Fibroblast of skin of left quadriceps (primary cell): ENCODE results near the gene CDKN2B-AS1.

ENCODE experiments used
- DNase-seq, 2 experiments: peaks; one replicate each; pipeline ENCODE4 v3.0.0-alpha.2; 2013; ENCODE audit warnings: low read depth in 2 of 2

CDKN2B-AS1 gene

GRCh38 chr9:21982861-21983560 lies 11.6 kb upstream of the CDKN2B-AS1 start:
- no peak for DNase-seq

DNA sequence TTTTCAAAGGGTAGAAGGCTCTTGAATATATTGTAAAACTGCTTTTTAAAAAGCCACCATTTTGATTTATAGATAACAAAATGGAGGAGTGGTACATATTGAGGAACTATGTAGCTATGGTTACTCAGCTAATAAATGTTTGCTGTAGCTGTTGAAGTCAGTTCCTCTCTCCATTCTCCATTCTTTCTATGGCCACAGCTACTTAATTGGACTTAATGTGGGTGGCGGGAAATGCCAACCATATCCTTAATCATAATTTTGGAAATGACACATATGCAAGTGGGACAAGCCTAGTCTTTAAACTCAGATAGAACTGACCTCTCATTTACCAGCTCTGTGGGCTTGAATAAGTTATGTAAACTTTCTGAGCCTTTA lies 11.0 kb upstream of the CDKN2B-AS1 start:
- no peak for DNase-seq

- no peak for DNase-seq
Measured at GRCh38 chr9:21984101-21984500, 10.5 kb upstream of the CDKN2B-AS1 start.

DNA sequence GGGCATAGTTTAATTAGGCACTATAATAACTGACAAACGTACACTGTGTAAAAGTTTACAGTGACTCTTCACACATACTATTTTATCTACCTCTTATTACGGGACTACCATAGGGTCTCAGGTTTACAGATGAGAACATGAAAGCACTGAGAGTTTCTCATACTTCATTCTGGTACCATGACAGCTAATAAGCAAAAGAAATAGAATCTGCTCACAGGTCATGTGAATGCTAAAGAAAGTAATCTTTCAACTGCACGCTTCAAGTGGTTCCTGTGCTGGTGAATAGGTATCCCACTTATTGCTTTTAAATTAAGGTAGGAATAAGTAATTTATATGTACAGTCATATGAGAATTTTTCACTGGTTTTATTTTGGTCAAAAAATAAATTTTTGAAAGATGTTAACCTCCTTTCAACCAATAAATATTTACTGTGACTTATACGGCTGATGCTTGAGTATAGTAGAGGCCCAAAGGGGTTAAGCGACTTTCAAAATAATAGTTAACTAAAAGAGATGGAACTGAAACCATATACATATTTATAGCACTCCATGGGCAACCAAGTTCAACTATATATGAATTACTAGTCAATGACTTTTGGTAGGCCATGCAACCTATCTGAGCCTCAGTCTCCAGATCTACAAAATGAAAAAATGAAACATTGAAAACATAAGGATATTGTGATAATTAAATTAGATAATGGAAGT lies 8.5 kb upstream of the CDKN2B-AS1 start:
- no peak for DNase-seq

DNA sequence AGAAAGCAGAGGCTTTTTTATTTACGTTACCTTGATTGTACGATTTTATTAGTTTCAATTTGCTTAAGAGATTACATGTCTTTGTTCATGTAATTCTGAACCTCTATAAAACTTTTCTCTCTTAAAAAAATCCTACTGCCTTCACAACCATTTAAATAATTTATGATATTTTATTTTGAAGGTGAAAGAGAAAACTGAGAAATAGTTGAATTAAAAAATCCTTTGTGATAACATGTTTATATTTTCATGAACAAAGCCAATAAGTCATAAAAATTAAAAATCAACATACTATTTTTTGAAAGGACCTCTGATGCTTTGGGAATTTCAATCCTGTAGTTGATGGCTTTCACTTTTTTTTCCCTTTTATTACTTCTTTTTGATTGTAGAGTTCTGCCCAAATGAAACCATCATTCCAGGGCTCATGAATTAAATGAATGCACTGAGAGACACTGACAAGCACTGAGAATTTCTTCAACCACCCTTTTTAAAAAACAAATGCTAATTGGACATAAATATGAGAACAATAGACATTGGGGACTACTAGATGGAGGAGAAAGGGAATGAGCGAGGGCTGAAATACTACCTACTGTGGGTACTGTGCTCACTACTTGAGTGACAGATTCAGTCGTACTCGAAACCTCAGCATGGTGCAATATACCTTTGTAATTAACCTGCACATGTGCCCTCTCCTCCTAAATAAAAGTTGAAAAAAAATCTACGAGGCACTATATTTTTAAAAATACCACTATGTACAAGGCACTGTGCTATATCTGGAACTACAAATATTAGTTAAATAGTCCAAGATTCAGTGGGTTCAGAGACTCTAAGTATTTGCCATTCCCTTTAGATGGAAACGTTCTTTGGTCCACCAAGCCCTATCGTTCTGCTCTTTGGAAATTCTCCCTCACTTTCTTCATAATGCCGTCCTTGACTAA lies 6.3 kb upstream of the CDKN2B-AS1 start:
- DNase-seq, result no peak

DNA sequence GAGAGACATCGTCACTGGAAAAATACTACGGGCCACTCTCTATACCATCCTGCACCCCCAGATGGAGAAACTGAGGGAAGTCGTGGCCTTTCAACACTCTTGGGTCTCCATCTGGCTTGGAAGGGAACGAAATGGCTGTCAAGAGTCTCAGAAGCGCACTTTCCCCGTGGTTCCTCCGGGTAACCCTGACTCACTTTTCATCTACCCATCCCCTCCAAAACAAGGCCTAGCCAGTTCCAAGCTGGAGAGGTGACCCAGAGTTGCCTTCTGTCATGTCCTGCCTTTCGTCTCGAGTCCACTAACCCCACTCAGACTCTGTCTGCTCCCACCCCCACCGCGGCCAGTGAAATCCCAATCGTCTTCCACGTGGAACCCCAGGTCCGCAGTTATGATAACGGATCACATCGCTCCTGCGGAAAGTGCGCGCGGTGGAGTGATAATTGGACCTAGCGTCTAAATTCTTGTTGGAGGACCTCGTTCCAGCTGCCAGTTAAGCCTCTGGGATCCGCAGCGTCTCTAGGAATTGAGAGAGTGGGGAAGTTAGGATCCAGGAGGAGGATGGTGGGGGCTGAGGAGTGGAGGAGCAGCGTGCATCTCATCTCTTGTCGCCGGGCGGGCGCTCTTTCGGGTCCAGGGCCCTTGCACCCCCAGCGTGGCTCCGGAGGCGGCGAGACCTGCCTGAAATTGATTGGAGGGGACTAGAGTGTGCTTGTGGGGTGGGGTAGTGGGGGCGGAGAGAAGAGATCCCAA lies 5.0 kb upstream of the CDKN2B-AS1 start:
- no peak for DNase-seq

DNA sequence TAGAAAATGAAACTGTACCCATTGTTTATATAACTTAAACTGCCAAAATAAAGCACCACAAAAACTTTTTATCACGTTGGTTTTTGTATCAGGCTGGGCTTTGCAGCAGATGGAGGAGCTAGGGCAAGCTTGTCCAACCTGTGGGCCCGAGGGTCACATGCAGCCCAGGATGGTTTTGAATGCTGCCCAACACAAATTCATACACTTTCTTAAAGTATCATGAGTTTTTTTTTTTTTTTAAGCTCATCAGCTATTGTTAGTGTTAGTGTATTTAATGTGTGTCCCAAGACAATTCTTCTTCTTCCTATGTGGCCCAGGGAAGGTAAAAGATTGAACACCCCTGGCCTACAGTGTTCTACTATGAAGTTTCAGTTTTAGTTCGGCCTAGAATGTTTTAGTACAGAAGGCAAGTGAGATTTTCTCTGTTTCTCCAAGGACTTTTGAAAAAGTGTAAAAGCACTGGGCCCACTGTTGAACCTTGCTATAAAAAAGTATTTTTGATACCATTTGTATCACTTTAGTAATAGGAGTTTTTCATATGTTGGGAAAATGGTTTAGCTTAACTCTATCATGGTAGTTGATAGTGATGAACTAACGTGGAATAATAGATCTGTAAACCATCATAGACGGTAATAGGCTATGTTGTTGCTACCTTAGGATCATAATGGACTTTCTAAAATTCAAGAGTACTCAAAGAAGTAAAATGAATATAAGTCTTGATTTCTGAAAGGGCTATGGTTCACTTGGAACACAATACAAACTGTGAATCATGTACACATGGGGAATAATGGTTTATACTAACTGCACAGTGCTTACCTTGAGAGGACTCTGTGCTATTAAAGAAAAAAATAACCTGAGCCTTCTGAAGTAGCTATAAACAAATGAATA lies 3.3 kb upstream of the CDKN2B-AS1 start:
- no peak for DNase-seq

GRCh38 chr9:21993007-21993406 lies 1.6 kb upstream of the CDKN2B-AS1 start:
- no peak for DNase-seq

DNA sequence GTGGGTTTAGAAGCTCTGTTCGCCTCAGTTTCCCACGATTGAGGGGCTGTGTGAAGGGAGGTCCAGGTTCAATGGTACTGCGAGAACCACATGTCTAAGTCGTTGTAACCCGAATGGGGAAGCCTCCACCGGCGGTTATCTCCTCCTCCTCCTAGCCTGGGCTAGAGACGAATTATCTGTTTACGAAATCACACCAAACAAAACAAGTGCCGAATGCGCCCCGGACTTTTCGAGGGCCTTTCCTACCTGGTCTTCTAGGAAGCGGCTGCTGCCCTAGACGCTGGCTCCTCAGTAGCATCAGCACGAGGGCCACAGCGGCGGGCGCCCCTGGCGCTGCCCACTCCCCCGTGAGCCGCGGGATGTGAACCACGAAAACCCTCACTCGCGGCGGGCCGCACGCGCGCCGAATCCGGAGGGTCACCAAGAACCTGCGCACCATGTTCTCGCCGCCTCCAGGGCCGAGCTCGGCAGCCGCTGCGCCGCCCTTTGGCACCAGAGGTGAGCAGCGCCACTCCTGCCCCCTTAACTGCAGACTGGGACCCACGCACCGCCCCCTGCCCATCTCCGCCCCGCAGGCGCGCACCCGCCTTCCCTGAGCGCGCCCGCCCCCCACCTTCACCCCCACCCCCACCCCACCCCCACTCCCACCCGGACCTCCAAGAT lies 567 bp upstream of the CDKN2B-AS1 start, which contains the start of gene CDKN2A:
CDKN2A (minus strand) TSS at position 500 of the 663 bp plus-strand sequence.
- DNase-seq, result no peak

DNA sequence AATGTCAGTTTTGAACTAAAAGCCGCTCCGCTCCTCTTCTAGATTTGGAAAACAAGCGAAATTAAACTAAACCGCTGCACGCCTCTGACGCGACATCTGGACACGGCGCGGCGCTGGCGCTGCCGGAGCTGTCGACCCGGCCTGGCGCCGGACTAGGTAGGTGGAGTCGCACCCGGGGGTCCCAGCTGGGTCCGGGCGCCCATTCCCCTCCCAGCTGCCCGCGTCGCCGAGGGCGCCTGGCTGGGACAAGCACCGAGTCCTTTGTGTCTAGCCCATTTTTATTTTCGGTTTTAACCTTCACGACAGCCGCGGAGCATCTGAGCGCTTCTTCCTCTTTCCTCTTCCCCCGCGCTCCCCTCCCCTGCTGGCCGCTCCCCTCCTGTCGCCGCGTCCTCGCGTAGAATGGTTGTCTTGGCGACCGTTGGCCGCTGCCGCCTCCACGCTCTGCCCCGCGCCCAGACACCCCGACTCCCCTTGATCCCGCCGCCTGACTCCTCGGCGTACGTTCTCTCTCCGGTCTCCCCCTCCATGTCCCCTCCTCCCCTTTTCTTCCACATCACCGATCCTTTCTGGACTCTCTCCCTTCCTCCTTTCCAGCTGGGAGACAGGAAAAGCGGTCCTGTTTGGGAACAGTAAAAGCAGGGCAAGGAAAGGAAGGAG lies 545 bp downstream of the CDKN2B-AS1 start:
- DNase-seq, result no peak

GRCh38 chr9:21995666-21996398 lies 1.2 kb downstream of the CDKN2B-AS1 start:
- no peak for DNase-seq

DNA sequence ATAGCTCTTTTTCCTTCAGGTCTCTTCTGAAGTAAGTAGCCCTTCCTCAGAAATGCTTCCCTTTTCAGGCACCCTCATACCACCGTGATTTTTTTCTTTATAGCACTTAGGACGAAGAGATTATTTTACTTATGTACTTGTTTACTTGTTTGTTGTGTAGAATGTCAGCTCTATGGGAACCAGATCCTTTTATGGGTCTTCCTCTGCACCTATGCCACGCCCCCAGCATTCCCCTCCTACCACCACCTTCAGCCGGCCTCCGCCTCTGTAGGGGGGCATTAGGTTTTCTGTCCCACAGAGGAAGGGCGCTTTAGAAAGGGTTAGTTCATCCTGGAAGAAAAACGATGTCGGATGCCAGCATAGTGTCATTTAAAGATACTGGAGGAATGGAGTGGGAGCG lies 1.8 kb downstream of the CDKN2B-AS1 start:
- no peak for DNase-seq

DNA sequence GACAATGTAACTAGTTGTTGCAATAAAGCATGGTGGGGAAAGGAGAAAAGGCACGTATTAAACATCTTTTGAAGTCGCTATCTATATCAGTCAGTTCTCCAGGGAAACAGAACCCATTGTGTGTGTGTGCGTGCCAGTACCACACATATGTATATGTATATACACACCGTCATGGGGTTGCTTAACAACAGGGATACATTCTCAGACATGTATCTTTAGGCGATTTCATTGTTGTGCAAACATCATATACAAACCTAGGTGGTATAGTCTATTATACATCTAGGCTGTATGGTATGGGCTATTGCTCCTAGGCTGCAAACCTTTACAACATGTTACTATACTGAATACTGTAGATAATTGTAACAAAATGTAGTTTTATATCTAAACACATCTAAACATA lies 2.3 kb downstream of the CDKN2B-AS1 start:
- no peak for DNase-seq

DNA sequence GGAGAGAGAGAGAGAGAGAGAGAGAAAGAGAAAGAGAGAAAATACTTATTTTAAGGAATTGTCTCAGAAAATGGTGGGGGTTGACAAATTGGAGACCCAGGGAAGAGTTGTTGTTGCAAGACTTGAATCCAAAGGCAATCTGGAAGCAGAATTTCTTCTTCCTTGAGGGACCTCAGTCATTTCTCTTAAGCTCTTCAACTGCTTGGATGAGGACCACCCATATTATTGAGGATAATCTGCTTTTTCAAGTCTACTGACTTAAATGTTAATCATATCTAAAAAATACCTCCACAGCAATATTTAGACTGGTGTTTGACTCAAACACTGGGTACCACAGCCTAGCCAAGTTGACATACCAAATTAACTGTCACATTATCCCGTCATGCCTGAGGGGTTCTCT lies 2.9 kb downstream of the CDKN2B-AS1 start:
- DNase-seq, result no peak

GRCh38 chr9:21998026-21998425 lies 3.4 kb downstream of the CDKN2B-AS1 start:
- DNase-seq, result no peak

DNA sequence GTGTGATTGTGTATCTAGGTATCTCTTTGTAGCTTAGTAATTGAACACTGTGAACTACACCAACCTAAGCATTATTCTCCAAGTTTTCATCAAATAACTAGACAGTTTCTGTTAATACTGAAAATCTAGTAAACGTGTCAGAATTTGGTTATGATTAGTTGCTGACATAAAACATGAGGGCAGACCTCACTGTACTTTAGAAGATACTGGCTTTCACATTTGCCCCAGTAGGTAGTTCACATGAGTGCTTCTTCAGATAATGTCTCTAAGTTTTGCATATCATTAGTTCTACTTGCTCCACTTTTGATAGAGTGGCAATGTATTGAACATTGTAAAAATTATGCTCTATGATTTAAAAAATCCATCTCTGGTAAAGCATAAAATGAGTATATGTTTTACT lies 7.4 kb downstream of the CDKN2B-AS1 start:
- DNase-seq, result no peak

DNA sequence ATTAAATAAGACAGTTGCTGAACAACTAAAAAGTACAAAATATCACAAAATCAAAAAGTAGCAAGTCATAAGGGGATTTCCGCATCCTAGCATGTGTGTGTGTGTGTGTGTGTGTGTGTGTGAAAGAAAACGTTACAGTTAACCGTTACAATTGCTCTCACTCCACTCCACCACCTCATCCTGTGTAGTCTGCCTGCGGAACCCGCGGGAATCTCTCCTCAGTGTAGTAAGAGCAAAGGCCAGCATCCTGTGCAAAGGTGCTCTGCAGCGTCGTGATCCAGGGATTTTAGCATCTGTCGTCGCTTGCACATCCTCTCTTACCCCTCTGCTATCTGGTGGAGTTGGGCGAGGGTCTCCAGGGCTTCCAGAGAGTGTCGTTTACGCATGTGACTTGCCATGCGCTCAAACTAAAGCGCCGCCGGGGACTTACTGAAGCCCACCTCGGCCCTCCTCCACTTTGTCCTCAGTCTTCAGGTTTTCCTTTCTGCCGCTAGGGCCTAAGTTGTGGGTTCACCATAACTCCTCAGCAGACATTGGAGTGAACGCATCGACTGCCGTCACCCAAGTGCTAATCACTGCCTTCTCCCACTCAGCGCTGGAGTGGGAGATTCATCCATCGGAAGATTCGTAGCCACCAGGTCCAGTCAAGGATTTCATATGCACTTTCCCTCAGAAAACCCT lies 10.6 kb downstream of the CDKN2B-AS1 start:
- no peak for DNase-seq
